ENCODE measurements around the gene RGS4.
"Not testable (repeated sequence)": the region's sequence is repeated elsewhere in the genome, so short reads cannot be mapped to it uniquely, and the experiment has no call there.

The RGS4 gene

DNA sequence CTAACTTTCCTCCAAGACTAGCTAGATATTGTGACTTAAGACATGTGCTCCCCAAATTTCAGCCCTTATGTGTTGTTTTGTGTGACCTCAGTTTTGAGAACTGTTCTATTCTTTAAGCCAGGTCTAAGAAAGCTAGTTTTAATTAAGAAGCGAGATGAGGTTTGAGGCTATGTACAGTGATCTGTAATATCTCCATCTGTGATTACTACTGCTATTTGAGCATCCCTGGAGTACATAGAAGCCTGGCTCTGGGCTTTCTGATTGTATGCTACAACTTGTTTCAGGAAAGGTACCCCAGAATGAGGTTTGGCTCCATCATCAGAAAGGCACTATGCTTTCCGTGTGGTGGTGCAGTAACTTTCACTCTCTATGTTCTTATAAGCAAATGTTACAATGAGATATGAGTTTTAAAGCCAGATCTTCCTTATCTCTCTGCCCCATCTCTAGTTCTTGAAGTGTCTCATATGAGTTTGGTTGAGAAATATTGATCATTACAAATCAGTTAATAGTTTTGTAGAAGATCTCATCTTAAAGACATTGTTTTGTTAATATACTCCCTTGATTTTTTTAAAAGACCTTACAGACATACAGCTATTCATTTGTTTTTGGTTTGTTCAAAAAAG, 605 bp downstream of the RGS4 start:
- FAIRE-seq, result no peak

DNA sequence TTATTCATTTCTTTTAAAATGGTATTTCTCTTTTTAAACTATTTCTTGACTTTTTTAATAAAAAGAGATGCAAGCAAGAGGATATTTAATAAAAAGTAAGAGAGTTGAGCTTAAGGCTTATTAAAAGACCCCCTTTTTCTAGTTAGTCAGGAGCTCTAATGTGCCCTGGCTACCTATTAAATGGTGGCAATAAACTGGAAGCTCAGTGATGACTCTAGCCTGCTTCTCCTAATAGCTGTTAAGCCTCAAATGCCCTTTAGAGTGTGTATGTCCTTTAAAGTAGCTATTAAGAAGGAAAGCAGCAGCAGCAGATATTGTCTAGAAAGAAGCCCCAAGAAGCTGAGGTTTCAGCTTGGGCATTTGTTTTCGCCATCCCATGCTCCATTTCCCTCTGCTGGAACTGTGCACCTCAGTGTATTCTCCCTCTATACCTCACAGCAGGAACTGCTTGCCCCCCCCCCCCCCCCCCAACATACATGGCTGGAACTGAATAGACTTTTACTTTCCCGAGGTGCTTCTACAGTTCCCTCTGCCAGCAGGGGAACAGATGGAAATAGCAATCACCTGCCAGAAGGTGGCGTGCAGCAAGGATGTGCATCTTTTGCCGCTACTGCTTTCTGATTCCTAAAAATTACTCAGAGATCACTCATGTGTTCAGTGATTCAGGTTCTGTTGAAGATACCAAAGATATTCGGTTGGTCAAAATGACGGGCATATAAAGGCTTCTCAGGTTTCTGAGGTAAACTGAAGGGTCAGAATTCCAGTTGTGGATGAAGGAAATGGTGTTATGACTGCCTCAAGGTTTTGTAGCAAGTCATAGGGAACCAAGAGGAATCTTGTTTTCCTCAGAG, 2.5 kb downstream of the RGS4 start:
- FAIRE-seq, result no peak

DNA sequence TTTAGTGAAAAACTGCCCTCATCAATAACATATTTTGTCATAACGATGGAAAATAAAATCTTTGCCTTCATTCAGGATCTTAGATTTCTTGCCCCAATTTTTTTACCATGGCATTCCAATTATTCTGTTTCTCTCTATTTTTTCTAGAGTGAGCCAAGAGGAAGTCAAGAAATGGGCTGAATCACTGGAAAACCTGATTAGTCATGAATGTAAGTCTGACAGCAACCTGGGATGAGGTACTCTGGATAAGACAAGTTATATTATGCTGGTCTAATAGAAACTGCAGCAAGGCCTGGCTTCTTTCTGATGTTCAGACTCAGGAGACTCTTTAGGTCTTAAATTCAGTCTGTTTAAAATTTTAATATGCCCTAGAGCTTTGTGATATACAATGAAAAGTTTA, 3.5 kb downstream of the RGS4 start:
- FAIRE-seq, result no peak

DNA sequence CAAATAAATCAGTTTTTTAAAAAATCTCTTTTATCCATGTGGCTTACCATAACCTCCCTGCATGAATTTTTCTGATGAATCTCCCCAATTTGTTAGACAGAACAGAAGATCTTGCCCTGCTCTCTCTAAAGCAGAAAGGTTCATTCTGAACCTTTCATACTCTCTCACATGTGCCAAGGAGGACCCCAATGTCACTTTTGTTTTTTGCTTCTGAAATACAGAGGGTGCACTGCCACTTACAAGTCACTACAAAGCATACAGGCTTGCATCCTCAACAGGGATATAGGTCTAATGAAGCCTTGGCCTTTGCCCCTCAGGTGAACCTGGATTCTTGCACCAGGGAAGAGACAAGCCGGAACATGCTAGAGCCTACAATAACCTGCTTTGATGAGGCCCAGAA, 4.8 kb downstream of the RGS4 start:
- FAIRE-seq, result no peak

DNA sequence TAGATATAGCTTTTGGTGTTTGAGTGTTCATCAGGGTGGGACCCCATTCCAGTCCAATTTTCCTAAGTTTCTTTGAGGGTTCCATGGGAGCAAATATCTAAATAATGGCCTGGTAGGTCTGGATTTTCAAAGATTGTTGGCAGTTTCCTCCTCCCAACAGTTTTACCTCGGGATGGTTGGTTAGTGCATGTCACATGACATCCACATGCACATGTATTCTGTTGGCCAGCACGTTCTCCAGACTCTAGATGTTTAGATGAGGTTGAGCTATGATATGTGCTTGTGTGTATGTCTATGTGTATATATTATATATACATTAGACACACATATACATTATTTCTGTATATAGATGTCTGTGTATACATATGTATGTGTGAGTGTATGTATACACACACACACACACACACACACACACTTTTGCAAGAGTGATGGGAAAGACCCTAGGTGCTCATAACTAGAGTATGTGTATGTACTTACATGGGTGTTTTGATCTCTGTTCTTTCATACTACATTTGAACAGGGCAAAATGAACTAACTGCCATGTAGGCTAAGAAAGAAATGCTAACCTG, 5.6 kb downstream of the RGS4 start:
- FAIRE-seq, result no peak

DNA sequence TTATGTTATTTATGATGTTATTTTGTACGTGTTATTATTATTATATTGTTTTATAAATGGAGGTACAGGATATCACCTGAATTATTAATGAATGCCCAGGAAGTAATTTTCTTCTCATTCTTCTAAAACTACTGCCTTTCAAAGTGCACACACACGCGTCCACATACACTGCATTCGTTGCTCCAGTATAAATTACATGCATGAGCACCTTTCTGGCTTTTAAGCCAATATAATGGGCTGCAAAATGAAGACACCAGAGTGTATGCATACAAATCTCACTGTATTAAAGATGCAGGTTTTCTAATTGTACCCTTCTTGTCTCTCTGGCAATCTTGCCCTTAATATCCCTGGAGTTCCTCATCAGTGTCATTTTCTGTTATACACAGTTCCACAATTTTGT, 6.9 kb downstream of the RGS4 start:
- no peak for FAIRE-seq

DNA sequence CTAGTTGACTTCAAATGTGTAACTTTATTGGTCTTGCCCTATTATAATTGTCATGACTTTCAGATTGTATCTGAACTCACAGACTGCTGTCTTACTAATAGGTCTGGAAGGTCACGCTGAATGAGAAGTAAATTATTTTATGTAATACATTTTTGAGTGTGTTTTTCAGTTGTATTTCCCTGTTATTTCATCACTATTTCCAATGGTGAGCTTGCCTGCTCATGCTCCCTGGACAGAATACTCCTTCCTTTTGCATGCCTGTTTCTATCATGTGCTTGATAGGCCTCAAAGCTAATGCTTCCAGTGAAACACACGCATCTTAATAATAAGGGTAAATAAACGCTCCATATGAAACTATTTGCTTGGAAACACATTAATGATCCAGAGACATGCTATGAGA, 7.3 kb downstream of the RGS4 start:
- no peak for FAIRE-seq

DNA sequence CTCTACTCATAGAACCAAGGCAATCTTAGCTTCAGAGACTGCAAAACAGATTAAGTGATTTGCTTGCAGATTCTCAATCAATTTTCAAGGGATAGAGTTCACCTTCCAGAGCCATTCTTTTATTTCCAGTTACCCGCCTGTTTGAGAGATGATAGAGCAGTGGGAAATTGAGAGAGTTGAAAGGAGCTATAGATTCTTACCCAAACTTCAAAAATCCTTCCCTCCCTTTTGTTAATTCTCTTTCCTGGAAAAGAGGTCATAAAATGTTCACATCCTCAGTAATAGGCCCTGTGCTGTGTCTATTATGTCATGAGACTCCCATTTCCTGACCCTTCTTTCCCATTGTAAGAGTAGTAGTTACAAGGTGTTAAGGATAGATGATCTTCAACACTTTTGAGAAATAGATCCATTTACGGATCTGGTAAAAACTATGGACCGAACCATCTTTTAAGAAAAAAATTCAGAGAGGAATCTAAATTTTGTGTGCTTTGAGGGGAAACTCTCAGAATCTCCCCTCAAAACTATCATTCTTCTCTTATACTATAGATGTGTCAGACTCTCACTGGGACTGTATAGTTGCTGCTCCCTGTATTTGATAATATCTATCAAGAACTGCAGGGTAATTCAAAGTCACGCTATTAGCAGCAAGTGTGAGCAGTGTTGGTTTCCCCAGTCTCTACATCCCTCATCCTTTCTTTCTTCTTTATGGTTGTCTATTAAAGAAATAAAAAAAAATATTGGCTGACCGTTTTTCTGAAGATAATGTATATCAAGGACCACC, 8.0 kb downstream of the RGS4 start:
- no peak for FAIRE-seq

DNA sequence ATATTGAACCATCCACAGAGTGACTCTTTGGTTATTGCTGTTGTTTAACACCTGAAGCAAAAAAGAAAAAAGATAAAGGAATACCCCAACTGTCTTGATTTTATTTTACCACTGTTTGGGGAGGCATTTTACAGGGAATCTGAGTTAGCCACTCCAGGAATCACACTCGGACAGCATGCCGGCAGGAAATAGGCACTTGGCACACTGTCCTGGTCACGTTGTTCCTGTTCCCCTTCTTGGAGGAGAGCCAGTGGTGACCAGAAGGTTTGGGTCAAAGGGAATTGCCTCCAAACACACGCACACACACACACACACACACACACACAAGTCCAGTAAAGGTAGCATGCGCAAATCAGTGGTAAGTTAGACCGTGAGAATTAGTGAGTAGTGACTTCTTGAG, 13.8 kb downstream of the RGS4 start:
- no peak for FAIRE-seq

DNA sequence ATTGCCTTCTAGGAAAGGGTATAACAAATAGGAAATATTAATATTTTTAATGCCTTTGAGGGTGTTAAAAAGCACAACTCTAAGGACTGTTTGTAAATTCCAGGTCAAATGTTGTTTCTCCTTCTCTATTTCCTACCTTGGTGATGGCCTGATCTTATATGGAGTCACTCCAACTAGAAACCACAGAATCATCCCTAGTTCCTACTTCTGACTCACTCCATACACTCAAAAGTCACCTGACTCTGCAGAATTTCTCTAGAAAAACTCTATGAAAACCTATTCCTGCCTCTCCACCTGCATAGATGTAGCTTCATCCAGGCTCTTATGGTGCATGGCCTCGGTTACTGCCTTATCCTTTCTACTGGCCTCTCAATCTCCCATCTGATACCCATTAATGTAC, 14.5 kb downstream of the RGS4 start:
- no peak for FAIRE-seq

DNA sequence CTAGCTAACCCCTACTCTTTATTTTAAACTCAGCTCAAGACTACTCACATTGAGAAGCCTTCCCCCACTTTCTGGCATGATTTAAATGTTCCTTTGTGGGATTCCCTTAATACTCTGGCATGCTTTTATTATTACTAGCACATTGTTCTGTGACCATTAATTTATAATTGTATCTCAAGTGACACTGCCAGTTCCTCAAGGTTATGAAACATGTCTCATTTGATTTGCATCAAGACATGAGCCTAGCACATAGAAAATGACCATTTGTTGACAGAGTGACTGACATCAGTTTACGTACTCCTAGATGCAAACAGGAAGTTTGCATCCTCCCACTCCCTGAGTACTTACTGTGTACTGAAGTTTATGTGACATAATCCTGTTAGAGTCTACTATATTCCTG, 15.2 kb downstream of the RGS4 start:
- no peak for FAIRE-seq

DNA sequence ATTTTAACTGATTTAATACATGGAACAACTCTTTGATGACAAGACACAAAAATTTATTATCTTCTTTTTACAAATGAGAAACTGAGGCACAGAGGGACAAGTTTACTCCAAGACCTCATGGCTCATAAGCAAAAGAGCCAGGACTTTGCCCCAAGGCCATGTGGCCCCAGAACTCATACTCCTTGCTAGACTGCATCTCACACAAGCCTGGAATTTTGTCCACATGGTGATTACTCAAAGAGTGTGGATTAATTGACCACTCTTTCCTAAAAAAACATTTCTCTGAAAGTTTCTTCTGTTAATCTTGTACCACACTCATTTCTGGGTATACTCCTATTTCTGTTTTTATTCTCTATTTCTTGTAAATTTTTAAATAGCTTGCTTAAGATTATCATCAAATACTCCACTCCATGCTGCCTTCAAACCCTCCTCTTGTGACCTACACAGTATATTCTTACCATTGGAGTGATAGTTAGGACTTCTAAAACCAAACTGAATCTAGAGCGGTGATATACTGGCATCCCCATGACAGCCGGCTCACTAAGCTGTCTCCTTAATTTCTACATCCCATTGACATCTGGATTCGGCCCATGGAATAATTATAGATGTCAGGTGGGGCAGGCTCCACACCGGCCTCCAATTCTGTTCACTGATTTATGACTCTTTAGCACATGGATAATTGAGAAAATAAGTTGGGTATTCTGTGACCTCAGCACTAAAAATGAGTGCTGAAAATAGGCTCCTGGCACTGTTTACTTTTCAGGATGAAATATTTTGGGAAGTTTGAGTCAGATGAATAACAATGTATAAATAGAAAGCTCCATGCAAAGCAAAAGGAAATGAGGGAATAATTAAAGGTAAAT, 16.1 kb downstream of the RGS4 start:
- FAIRE-seq, result no peak

DNA sequence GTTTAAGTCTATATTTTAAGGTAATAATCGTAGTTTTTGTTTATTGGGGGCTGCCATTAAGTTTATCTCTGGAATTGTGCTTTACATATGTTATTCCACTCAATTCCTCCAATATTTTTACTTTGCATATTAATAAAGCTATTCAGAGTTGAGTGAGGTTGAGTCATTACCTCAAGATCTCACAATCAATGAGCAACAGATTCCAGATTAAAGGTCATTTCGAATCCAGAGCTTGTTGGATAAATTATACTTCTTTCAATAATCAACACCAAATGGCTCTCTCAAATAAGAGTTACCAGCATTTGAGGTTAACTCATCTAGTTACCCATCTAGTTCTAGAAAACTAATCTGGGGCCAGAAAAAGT, 16.7 kb downstream of the RGS4 start:
- FAIRE-seq, result no peak

DNA sequence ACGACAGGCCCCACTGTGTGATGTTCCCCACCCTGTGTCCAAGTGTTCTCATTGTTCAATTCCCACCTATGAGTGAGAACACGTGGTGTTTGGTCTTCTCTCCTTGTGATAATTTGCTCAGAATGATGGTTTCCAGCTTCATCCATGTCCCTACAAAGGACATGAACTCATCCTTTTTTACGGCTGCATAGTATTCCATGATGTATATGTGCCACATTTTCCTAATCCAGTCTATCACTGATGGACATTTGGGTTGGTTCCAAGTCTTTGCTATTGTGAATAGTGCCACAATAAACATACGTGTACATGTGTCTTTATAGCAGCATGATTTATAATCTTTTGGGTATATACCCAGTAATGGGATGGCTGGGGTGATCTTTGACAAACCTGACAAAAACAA, 20.0 kb downstream of the RGS4 start:
- FAIRE-seq, result not testable (repeated sequence)

DNA sequence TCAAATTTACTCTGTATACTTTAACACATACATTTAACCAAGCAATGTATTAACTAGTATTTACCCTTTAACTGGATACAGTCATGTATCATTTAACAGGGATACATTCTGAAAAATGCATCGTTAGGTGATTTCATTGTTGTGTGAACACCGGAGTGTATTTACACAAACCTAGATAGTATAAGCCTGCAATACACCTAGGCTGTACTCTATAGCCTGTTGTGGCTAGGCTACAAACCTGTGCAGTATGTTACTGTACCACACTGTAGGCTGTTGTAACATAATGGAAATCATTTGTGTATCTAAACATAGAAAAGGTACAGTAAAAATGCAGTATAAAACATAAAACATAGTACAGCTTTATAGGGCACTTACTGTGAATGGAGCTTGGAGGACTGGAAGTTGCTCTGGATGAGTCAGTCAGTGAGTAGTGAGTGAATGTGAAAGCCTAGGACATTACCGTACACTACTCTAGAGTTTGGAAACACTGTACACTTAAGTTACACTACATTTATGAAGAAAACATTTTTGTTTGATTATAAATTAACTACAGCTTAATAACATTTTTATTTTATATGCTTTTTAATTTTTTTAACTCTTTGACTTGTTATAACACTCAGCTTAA, 21.3 kb downstream of the RGS4 start:
- no peak for FAIRE-seq

DNA sequence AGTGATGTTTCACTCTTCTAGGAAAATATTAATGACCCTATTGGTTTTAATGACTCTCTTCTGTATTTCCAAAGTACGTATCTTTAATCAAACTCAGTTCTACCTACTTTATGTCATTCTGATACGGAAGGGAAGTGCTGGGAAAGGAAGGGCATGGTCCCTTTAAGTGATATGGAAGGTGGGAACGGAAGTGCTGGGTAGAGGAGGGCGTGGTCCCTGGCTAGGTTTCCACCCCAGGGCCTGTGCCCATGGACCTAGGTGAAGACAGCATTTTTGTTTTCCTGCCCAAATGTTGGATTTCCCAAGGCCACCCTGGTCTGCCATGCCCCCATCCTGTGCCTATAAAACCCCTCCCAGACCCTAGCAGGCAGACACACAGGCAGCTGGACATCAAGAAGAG, 24.0 kb downstream of the RGS4 start:
- no peak for FAIRE-seq

DNA sequence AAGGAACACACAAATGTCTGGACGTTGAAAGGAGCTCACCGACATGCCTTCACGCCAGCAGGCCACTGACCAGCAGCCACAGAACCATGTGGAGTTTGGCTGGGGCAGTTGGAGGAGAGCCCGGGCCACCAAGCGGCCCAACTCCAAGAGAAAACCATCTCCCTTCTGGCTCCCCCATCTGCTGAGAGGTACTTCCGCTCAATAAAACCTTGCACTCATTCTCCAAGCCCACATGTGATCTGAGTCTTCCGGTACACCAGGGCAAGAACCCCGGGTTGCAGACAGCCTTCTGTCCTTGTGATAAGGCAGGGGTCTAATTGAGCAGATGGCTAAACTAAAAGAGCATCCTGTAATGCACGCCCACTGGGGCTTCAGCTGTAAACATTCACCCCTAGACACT, 24.4 kb downstream of the RGS4 start:
- FAIRE-seq, result no peak

DNA sequence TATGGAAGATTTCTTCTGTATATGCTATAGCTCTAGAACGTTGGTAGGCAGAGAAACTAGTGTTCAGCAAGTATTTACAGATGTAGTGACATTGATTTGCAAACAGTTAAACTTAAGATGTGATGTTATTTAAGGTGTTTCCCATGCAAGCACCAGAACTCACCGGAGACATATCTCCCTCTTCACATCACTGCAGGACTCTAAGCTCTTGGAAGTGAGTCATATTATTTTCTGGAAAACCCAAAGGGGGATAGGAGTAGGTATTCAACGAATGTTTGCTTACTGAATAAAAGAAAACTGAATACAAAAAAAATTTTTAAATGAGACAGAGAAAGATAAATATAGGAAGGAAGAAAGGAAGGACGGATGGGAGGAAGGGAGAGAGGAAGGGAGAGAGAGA, 25.0 kb downstream of the RGS4 start:
- no peak for FAIRE-seq

DNA sequence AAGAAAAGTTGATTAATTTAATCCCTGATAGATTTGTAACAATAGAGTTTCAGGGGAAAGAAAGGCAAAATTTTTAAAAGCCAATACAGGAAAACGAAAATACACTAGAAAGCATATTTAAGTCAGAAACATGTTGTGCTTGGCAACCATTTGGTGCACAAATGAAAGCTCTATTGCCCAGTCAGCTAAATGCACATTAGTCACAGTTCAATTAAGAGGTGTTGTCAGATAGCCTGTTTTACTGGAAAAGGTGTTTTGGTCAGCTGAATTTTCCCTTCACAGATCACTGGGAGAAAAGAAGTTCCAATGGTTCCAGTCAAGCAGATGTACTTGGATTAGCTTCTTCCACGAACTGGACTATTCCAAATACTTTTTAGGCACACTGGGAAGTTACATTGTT, 25.4 kb downstream of the RGS4 start:
- no peak for FAIRE-seq

DNA sequence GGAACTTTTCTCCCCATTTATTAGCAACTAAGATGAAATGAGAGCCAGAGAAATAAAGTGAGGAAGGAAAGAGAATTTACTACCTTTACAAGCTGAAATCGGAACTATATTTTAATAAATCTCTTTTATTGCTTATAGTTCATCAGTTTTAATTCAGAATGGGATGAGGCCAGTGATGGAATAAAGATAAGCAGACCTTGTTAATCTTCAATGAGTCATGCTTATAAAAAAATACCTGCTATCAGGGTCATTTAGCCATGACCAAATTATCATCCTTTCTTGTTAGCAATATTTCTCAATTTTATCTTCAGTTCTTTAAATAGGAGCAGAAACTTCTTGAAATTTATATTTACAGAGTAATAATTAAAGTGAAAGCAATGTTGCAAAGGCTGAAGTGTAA, 26.1 kb downstream of the RGS4 start:
- no peak for FAIRE-seq

DNA sequence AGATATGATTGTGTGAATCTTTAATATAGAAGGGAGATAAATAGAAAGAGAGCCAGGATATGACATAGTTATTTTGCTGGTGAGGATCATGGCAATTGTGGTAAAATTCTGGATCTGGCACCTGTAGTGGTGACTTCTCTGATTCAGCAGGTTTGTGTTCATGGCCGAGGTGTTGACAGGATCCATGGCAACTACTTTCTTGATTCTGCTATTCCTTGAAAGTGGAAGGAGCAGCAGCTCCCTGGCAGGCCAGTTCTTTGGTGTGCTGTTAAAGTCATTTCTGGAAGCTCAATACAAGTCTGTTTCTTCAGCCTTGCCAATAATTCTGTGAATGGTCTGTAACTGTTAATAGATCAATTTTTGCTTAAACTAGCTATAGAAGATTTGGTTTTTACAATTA, 33.4 kb downstream of the RGS4 start:
- no peak for FAIRE-seq

Data from colon (tissue), 2 donors.